ENCODE results near the gene DNM1. TPM values are rescaled to one million over a fixed set of nuclear protein-coding genes. Genes with fewer than 3 reads are reported as not detected.

Gene DNM1
- total and polyA plus RNA-seq, 2 donors (not counting 3 experiments of a cell fraction or from before 2014, with no cell fraction given) = 0.59 to 2.9 TPM

DNA sequence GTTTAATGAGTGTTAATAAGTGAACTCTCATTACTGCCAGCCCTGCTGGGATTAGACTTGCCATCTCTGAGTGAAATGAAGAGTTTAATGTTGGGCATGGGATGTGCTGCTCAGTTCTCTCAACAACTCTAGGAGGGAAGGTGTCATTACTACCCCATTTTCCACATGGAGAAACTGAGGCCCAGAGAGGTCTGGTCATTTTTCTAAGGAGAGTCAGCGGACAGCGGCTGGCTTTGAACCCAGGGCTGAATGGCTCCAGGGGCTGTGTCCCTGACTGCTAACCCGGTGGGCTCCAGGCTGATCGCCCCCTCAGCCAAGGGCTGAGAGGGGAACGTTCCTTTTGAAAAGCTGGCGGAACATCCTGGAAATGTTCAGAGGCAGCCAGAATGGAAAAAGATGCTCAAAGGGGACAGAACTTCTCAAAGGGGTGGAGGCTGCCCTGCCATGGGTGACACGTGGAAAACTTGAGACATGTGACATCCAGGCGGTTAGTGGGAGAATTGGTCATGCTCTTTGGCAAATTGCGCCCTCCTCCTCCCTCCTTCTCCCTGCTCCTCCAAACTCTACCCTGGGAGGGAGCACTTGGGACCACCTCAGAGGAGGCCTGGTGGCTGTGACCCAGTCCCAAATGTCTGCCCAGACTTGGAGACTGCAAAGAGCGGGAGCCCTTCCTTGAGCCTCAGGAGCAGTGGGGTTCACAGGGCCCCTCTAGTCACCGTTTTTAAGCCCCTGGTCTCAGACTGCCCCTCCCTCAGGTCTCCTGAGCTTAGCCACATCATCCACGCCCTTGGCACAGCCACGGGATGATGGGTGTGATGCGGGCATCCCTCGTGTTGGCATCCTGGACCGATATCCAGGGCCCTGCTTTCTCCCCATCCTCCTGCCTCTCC lies 28.7 kb downstream of the DNM1 start:
- Histone ChIP-seq H2AFZ (ENCODE audit: low read depth, low read length) (no peak overlapping the region), H3K27ac (ENCODE audit: insufficient read depth, low read depth, low read length) (no peak overlapping the region), H3K9ac (replicated peaks; ENCODE audit: extremely low read depth, insufficient read depth, low read length) (no peak overlapping the region), H3K4me3 (replicated peaks in 1 of 3; ENCODE audit: insufficient read depth in 1 of 3, low read depth in 1 of 3, low read length in 3 of 3) (no peak overlapping the region), H3K27me3 (ENCODE audit: control insufficient read depth in 2 of 2, insufficient read depth in 2 of 2, low read length in 2 of 2) (peaks cover 0 to 1% of the 10 kb centered on the region in 2 experiments), H3K9me3 (replicated peaks; ENCODE audit: control insufficient read depth, insufficient read depth, low read length) (no peaks in the 10 kb centered on the region), H3K4me1 (ENCODE audit: control insufficient read depth, extremely low read depth, insufficient read depth, low read length) (no peaks in the 10 kb centered on the region), H3K9me1 (replicated peaks; ENCODE audit: control insufficient read depth, extremely low read depth, insufficient read depth, low read length) (no peaks in the 10 kb centered on the region), H3K4me2 (ENCODE audit: insufficient read depth, low read length) (no peak overlapping the region), H4K20me1 (replicated peaks; ENCODE audit: control insufficient read depth, extremely low read depth, insufficient read depth, low read length) (no peaks in the 10 kb centered on the region), H3K79me2 (ENCODE audit: control insufficient read depth, insufficient read depth, low read length) (no peaks in the 10 kb centered on the region), H3K36me3 (ENCODE audit: control insufficient read depth in 2 of 2, extremely low read depth in 1 of 2, insufficient read depth in 2 of 2, low read length in 2 of 2) (no peaks in the 10 kb centered on the region)
- intact Hi-C loops (cut with micrococcal nuclease) = no loop called here
- no peak for DNase-seq (ENCODE audit: low read depth, low spot score)
- ChIA-PET CTCF (interaction anchor here (1.0 to 1.2 kb wide), 2 partner anchors 23 to 39 kb away, joined by 3 read pairs; no protein-coding TSS in a partner anchor), POLR2A (no interaction called here)
- dilution Hi-C loops (cut with MboI; ENCODE audit: extremely low pct_ligation_motif_present, low sequenced_read_pairs) = no loop called here
- TF ChIP-seq EZH2 (IDR thresholded peaks at IDR 0.05; ENCODE audit: borderline replicate concordance, low read depth, low read length, severe bottlenecking) (no peak), FOS (IDR thresholded peaks at IDR 0.05; ENCODE audit: borderline replicate concordance, insufficient read depth, low read length) (no peak), JUN (IDR thresholded peaks at IDR 0.05; ENCODE audit: borderline replicate concordance, insufficient read depth, insufficient read length, low read depth) (no peak), GATA2 (IDR thresholded peaks at IDR 0.05; ENCODE audit: insufficient read depth, insufficient read length, low read depth, low read length) (no peak), POLR2A (IDR thresholded peaks at IDR 0.05; ENCODE audit: low read depth, low read length) (no peak), MYC (IDR thresholded peaks at IDR 0.05; ENCODE audit: low read depth, low read length) (no peak), POLR2AphosphoS5 (IDR thresholded peaks at IDR 0.05; ENCODE audit: insufficient read depth, low read depth, low read length) (no peak)
- TF ChIP-seq, protein P1, sequence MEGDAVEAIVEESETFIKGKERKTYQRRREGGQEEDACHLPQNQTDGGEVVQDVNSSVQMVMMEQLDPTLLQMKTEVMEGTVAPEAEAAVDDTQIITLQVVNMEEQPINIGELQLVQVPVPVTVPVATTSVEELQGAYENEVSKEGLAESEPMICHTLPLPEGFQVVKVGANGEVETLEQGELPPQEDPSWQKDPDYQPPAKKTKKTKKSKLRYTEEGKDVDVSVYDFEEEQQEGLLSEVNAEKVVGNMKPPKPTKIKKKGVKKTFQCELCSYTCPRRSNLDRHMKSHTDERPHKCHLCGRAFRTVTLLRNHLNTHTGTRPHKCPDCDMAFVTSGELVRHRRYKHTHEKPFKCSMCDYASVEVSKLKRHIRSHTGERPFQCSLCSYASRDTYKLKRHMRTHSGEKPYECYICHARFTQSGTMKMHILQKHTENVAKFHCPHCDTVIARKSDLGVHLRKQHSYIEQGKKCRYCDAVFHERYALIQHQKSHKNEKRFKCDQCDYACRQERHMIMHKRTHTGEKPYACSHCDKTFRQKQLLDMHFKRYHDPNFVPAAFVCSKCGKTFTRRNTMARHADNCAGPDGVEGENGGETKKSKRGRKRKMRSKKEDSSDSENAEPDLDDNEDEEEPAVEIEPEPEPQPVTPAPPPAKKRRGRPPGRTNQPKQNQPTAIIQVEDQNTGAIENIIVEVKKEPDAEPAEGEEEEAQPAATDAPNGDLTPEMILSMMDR (IDR thresholded peaks at IDR 0.05; ENCODE audit: extremely low read depth in 1 of 2, insufficient read depth in 1 of 2, low read depth in 1 of 2, low read length in 2 of 2) = no peak
- TF ChIP-seq, protein P2, sequence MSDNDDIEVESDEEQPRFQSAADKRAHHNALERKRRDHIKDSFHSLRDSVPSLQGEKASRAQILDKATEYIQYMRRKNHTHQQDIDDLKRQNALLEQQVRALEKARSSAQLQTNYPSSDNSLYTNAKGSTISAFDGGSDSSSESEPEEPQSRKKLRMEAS (IDR thresholded peaks at IDR 0.05; ENCODE audit: insufficient read depth, insufficient read length) = no peak
- FAIRE-seq = no peak
- BruUV-seq (replicated peaks) = no TSS peak
